Measurements from ENCODE around the gene MFSD2B.
"Not testable (repeated sequence)": the region's sequence is repeated elsewhere in the genome, so short reads cannot be mapped to it uniquely, and the experiment has no call there.

Gene MFSD2B

GRCh38 chr2:24020244-24020643 is 10.4 kb downstream of the MFSD2B start:
- DNase-seq: no peak

GRCh38 chr2:24021122-24021998 is 11.5 kb downstream of the MFSD2B start:
- DNase-seq: no peak

- DNase-seq: no peak
Observed at GRCh38 chr2:24022324-24022974, 12.6 kb downstream of the MFSD2B start.

- DNase-seq: no peak
Observed at GRCh38 chr2:24022975-24023575, 13.2 kb downstream of the MFSD2B start.

GRCh38 chr2:24024018-24024417 is 14.1 kb downstream of the MFSD2B start:
- no peak for DNase-seq

- no peak for DNase-seq
Observed at GRCh38 chr2:24024996-24025663, 15.2 kb downstream of the MFSD2B start.

GRCh38 chr2:24026233-24026632 is 16.3 kb downstream of the MFSD2B start:
- no peak for DNase-seq

- DNase-seq: no peak
Observed at GRCh38 chr2:24038786-24039499, 29.1 kb downstream of the MFSD2B start.

GRCh38 chr2:24040511-24040910 is 30.6 kb downstream of the MFSD2B start:
- no peak for DNase-seq

- not testable (repeated sequence) for DNase-seq
Observed at GRCh38 chr2:24043133-24043532, 33.2 kb downstream of the MFSD2B start.

GRCh38 chr2:24045511-24046508 is 35.9 kb downstream of the MFSD2B start:
- DNase-seq: no peak

- no peak for DNase-seq
Observed at GRCh38 chr2:24046599-24046929, 36.7 kb downstream of the MFSD2B start.

- peak; percentile 91 for DNase-seq
Observed at GRCh38 chr2:24046930-24047702, 37.2 kb downstream of the MFSD2B start, which contains the start of gene WDCP. TSS of gene WDCP (minus strand) at chr2:24047391. CDS start at chr2:24039494, 7,897 bp downstream.

- DNase-seq: no peak
Observed at GRCh38 chr2:24047703-24048033, 37.8 kb downstream of the MFSD2B start.

GRCh38 chr2:24048769-24049484 is 39.0 kb downstream of the MFSD2B start:
- no peak for DNase-seq

GRCh38 chr2:24049485-24050021 is 39.7 kb downstream of the MFSD2B start, which contains the start of gene FKBP1B:
TSS of gene FKBP1B (plus strand) at chr2:24049741. CDS start at chr2:24049850, 109 bp downstream.
- peak; percentile 81 for DNase-seq

GRCh38 chr2:24050041-24050979 is 40.4 kb downstream of the MFSD2B start:
- peak; percentile 67 for DNase-seq

GRCh38 chr2:24051833-24052232 is 41.9 kb downstream of the MFSD2B start:
- DNase-seq: no peak

Data from activated CD8-positive, alpha-beta memory T cell treated with anti-CD3 and anti-CD28 coated beads for 24 hours (primary cell).